GM18951 (cell line): ENCODE measurements around the gene TUBGCP2.
"Not testable (repeated sequence)": the region's sequence is repeated elsewhere in the genome, so short reads cannot be mapped to it uniquely, and the experiment has no call there.

Experiments used
- POLR2A ChIP-seq: IDR thresholded peaks from 4 replicates; pipeline ENCODE4 v1.6.1; 2011; ENCODE audit warnings: mild to moderate bottlenecking; ENCODE audit not compliant: insufficient read length, insufficient read depth; ENCODE audit errors: extremely low read depth
- in situ Hi-C: fragments of 300-500 bp; cut with MboI; formaldehyde crosslinking; loops from one replicate; pipeline ENCODE4 v1.12.0; 2022; ENCODE audit warnings: low sequenced_read_pairs, mixed read lengths, inconsistent platforms; ENCODE audit not compliant: unreplicated experiment

Gene TUBGCP2

GRCh38 chr10:133325440-133326222 lies 17.0 kb upstream of the TUBGCP2 start:
- in situ Hi-C loops = no loop called here
- TF ChIP-seq POLR2A = no peak

DNA sequence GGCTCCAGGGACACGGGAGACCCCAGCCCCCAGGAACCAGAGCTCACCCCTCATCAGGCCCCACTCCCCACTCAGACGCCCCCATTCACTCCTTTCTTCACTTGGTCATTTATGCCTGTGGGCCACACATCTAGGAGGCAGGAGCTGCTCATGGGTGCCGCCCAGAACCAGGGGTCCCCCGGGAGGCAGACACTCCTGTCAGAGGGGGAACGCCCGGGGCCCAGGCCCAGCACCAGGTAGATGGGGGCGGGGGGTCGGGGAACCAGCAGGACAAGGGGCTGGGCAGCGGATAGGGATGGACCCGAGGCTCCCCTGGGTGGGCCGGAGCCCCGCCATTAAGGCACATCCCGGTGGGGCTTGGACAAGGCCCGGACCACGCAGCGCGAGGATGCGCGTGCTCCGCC lies 16.2 kb upstream of the TUBGCP2 start:
- TF ChIP-seq POLR2A = no peak
- in situ Hi-C loops = no loop called here

DNA sequence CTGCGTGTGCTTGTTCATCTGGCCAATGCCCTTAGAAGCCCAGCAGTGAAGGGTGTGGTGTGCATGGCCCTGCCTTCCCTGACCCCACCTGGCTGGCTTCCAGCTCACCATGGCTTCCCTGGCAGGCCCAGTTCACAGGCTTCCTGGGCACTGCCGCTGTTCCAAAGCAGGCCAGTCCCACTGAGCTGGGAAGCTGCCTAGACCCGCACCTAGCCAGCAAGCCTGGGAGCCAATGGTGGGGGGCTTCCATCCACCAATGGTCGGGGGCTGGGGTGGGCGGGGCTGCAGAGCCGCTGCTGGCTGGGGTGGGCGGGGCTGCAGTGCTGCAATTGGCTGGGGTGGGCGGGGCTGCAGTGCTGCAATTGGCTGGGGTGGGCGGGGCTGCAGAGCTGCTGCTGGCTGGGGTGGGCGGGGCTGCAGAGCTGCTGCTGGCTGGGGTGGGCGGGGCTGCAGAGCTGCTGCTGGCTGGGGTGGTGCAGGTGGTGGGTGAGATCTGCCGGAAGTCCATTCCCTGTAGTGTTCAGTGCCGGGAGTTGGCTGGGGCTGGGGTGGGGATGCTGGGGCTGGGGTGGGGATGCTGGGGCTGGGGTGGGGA lies 15.6 kb upstream of the TUBGCP2 start:
- in situ Hi-C loops = no loop called here
- TF ChIP-seq POLR2A = no peak

- in situ Hi-C loops = not testable (repeated sequence)
These were observed 13.5 kb upstream of the TUBGCP2 start for GRCh38 chr10:133322064-133322709.

GRCh38 chr10:133320852-133321422 lies 12.3 kb upstream of the TUBGCP2 start:
- in situ Hi-C loops = not testable (repeated sequence)

DNA sequence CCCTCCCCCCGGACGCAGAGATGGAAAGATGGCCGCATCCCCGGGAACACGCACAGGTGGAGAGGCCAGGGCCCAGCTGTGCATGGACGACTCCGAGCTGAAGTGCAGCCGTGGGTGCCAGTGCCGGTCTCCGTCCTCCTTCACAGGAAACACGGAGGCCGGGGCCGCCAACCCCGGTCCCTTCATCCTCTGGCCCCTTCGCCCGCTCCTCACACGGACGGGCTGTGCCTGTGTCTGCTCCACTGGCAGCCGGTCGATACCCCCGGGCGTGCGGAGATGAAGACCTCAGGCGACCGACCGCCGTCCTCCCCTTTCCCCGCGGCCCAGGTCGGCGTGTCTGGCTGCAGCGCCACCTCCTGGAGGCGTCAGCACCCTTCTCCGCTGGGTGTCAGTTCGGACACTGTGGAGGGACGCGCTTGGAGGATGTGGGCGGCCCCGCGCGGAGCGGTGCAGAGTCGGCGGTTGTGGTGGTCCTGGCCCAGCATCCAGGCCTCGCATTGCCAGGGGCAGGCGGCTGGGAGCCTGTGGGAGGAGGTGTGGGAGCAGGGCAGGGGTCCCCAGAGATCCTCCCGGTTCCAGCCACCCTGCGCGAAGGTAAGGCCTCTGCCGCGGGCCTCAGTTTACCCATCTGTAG lies 9.9 kb upstream of the TUBGCP2 start:
- no peak for TF ChIP-seq POLR2A
- in situ Hi-C loops = no loop called here

- in situ Hi-C loops = no loop called here
- no peak for TF ChIP-seq POLR2A
These were observed 8.1 kb upstream of the TUBGCP2 start for GRCh38 chr10:133316732-133317131.

GRCh38 chr10:133316266-133316665 lies 7.6 kb upstream of the TUBGCP2 start:
- in situ Hi-C loops = no loop called here
- TF ChIP-seq POLR2A = no peak

DNA sequence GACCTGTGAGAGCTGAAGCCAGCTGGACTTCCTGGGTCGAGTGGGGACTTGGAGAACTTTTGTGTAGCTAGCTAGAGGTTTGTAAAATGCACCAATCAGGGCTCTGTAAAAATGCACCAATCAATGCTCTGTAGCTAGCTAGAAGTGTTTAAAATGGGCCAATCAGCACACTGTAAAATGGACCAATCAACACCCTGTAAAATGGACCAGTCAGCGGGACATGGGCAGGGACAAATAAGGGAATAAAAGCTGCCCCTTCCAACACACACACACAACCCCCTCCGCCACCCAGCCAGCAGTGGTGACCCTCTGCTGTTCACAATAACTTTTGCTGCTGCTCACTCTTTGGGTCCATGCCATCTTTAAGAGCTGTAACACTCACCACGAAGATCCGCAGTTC lies 7.2 kb upstream of the TUBGCP2 start:
- TF ChIP-seq POLR2A = no peak
- in situ Hi-C loops = no loop called here

- no peak for TF ChIP-seq POLR2A
- in situ Hi-C loops = no loop called here
These were observed 6.2 kb upstream of the TUBGCP2 start for GRCh38 chr10:133314911-133315310.

GRCh38 chr10:133313192-133313591 lies 4.5 kb upstream of the TUBGCP2 start:
- no peak for TF ChIP-seq POLR2A
- in situ Hi-C loops = no loop called here

DNA sequence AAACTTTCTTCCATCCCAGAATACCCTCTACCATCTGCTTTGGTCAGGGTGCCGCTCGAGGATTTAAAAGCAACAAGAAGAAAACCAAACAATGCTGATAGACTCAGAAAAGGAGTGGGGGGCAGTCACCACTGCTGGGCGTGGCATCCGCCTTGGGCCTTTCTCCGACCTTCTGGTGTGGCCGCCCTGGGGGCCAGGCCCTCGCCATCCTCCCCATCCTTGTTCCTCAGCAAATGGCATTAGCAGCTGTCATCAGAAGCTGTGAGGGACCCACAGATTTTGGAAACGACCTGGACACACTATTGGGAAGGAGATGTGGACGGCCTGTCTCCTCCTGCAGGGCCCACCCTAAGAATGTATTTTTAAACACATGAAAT lies 4.1 kb upstream of the TUBGCP2 start:
- no peak for TF ChIP-seq POLR2A
- in situ Hi-C loops = no loop called here

DNA sequence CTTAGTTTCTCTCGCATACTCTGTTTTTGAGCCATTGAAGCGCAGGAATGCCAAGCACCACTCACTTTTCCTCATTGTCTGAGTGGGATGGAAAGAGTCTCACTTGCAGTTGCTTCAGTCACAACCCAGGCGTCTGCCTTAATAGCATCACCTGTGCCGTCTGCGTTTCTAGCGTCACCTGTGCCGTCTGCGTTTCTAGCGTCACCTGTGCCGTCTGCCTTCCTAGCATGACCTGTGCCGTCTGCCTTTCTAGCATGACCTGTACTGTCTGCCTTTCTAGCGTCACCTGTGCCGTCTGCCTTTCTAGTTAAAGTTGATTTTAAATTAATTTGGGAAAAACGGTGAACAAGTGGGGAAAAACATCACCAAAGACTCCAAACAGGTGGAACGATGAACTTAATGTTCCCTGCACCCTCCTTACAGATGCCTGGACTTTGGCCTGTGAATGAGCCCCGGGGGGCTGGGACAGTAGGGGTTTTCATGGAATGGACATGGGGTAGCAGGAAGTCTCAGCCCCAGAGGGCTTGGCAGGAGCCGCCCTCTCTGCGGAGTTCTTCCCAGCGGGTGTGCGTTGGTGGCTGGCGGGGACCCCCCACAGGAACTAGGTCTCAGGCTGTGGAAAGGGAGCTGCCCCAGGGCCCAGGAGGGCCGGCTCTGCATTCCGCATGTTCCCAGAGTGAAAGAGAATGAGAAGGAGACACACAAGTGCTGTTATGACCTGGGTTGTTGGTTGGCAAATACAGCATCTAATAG lies 3.5 kb upstream of the TUBGCP2 start:
- TF ChIP-seq POLR2A = no peak
- in situ Hi-C loops = no loop called here
